NCI-H1436 (cell line): Measurements from ENCODE around the gene LRMDA.

Source experiments
- DNase-seq: peaks from one replicate; lab custom pipeline; 2025; lab: John Stamatoyannopoulos, UW

The LRMDA gene

GRCh38 chr10:75672111-75672671 is 240.8 kb downstream of the LRMDA start:
- DNase-seq: no peak

- DNase-seq: no peak
These were observed 241.4 kb downstream of the LRMDA start for GRCh38 chr10:75672842-75673241.

- DNase-seq: no peak
These were observed 246.1 kb downstream of the LRMDA start for GRCh38 chr10:75677541-75677940.

GRCh38 chr10:75678527-75678926 is 247.1 kb downstream of the LRMDA start:
- no peak for DNase-seq

- no peak for DNase-seq
These were observed 248.1 kb downstream of the LRMDA start for GRCh38 chr10:75679536-75679935.

GRCh38 chr10:75681334-75681733 is 249.9 kb downstream of the LRMDA start:
- no peak for DNase-seq

GRCh38 chr10:75682649-75683557 is 251.5 kb downstream of the LRMDA start:
- DNase-seq: no peak

- DNase-seq: no peak
These were observed 253.8 kb downstream of the LRMDA start for GRCh38 chr10:75685187-75685586.

- no peak for DNase-seq
These were observed 257.3 kb downstream of the LRMDA start for GRCh38 chr10:75688506-75689300.

GRCh38 chr10:75693489-75693888 is 262.1 kb downstream of the LRMDA start:
- no peak for DNase-seq

GRCh38 chr10:75694269-75694668 is 262.8 kb downstream of the LRMDA start:
- DNase-seq: no peak

GRCh38 chr10:75694790-75695189 is 263.4 kb downstream of the LRMDA start:
- no peak for DNase-seq

- no peak for DNase-seq
These were observed 264.6 kb downstream of the LRMDA start for GRCh38 chr10:75695994-75696393.

- no peak for DNase-seq
These were observed 265.1 kb downstream of the LRMDA start for GRCh38 chr10:75696536-75696935.

- DNase-seq: no peak
These were observed 271.9 kb downstream of the LRMDA start for GRCh38 chr10:75703191-75703854.

GRCh38 chr10:75705426-75705825 is 274.0 kb downstream of the LRMDA start:
- no peak for DNase-seq

GRCh38 chr10:75707080-75707840 is 275.8 kb downstream of the LRMDA start:
- no peak for DNase-seq

- no peak for DNase-seq
These were observed 276.6 kb downstream of the LRMDA start for GRCh38 chr10:75708060-75708459.

GRCh38 chr10:75709245-75709644 is 277.8 kb downstream of the LRMDA start:
- DNase-seq: no peak

- no peak for DNase-seq
These were observed 278.4 kb downstream of the LRMDA start for GRCh38 chr10:75709811-75710210.

GRCh38 chr10:75712242-75712880 is 280.9 kb downstream of the LRMDA start:
- DNase-seq: peak; percentile 37
